HEK293 (cell line): Measurements from ENCODE around the gene SNRNP70.

Source experiments
- CTCF ChIP-seq: fragments of 450-650 bp; formaldehyde crosslinking; IDR thresholded peaks from 2 replicates; pipeline ENCODE4 v1.5.1; 2016; ENCODE audit warnings: missing biosample characterization, missing genetic modification characterization
- KLF9 ChIP-seq: fragments of 450-650 bp; formaldehyde crosslinking; IDR thresholded peaks from 2 replicates; pipeline ENCODE4 v1.5.1; 2016; ENCODE audit warnings: missing biosample characterization, missing genetic modification characterization, low read depth
- PRDM10 ChIP-seq: fragments of 450-650 bp; formaldehyde crosslinking; IDR thresholded peaks from 2 replicates; pipeline ENCODE4 v1.5.1; 2016; ENCODE audit warnings: missing biosample characterization, missing genetic modification characterization
- SP2 ChIP-seq: fragments of 450-650 bp; formaldehyde crosslinking; IDR thresholded peaks from 2 replicates; pipeline ENCODE4 v1.5.1; 2016; ENCODE audit warnings: missing biosample characterization, missing genetic modification characterization
- ZBTB21 ChIP-seq: fragments of 450-650 bp; formaldehyde crosslinking; IDR thresholded peaks from 2 replicates; pipeline ENCODE4 v1.5.1; 2017; ENCODE audit warnings: missing biosample characterization, missing genetic modification characterization
- ZNF211 ChIP-seq: fragments of 450-650 bp; formaldehyde crosslinking; IDR thresholded peaks from 2 replicates; pipeline ENCODE4 v1.5.1; 2016; ENCODE audit warnings: low read depth, missing biosample characterization, missing genetic modification characterization

GRCh38 chr19:49071860-49072547 lies 13.2 kb upstream of the SNRNP70 start:
- TF ChIP-seq PRDM10 (tag by site-specific recombination) (no peak), CTCF (no peak), KLF9 (tag by site-specific recombination) (no peak), SP2 (tag by site-specific recombination) (peak; percentile 37), ZNF211 (tag by site-specific recombination) (no peak), ZBTB21 (no peak)
